ELR (cell line): Measurements from ENCODE around the gene SCRT2.
"Not testable (repeated sequence)": the region's sequence is repeated elsewhere in the genome, so short reads cannot be mapped to it uniquely, and the experiment has no call there.

ENCODE experiments used
- DNase-seq: peaks from one replicate; pipeline ENCODE4 v3.0.0-alpha.2; 2015; ENCODE audit warnings: low read depth

The SCRT2 gene

GRCh38 chr20:675453-676314, at the start of gene SCRT2:
TSS of gene SCRT2 (minus strand) at chr20:675802. CDS start at chr20:675601, 201 bp downstream.
- peak; percentile 61 for DNase-seq

GRCh38 chr20:724797-725196, 49.2 kb upstream of the SCRT2 start:
- DNase-seq = not testable (repeated sequence)

- DNase-seq = no peak
Measured at GRCh38 chr20:723756-724155, 48.2 kb upstream of the SCRT2 start.

GRCh38 chr20:722822-723644, 47.4 kb upstream of the SCRT2 start:
- DNase-seq = no peak

- DNase-seq = no peak
Measured at GRCh38 chr20:721876-722275, 46.3 kb upstream of the SCRT2 start.

GRCh38 chr20:719816-720215, 44.2 kb upstream of the SCRT2 start:
- no peak for DNase-seq

GRCh38 chr20:719068-719467, 43.5 kb upstream of the SCRT2 start:
- no peak for DNase-seq

GRCh38 chr20:717832-718231, 42.2 kb upstream of the SCRT2 start:
- DNase-seq = no peak

GRCh38 chr20:717271-717670, 41.7 kb upstream of the SCRT2 start:
- no peak for DNase-seq

- no peak for DNase-seq
Measured at GRCh38 chr20:714453-714852, 38.9 kb upstream of the SCRT2 start.

- no peak for DNase-seq
Measured at GRCh38 chr20:711576-711975, 36.0 kb upstream of the SCRT2 start.

GRCh38 chr20:710780-711450, 35.3 kb upstream of the SCRT2 start:
- DNase-seq = no peak

- DNase-seq = no peak
Measured at GRCh38 chr20:709991-710779, 34.6 kb upstream of the SCRT2 start.

- DNase-seq = no peak
Measured at GRCh38 chr20:709423-709822, 33.8 kb upstream of the SCRT2 start.

- no peak for DNase-seq
Measured at GRCh38 chr20:708956-709355, 33.4 kb upstream of the SCRT2 start.

GRCh38 chr20:707451-708110, 32.0 kb upstream of the SCRT2 start:
- no peak for DNase-seq

GRCh38 chr20:706366-706885, 30.8 kb upstream of the SCRT2 start:
- no peak for DNase-seq

GRCh38 chr20:704726-705125, 29.1 kb upstream of the SCRT2 start:
- no peak for DNase-seq

GRCh38 chr20:703426-703825, 27.8 kb upstream of the SCRT2 start:
- no peak for DNase-seq

- DNase-seq = no peak
Measured at GRCh38 chr20:703006-703405, 27.4 kb upstream of the SCRT2 start.
